A549 (cell line): ENCODE measurements around the gene LAMC2.

ENCODE experiments used
- CHD4 ChIP-seq: fragments of 200-600 bp; sonication (generic); IDR thresholded peaks from 2 replicates; pipeline ENCODE4 v1.6.1; 2016; ENCODE audit warnings: antibody characterized with exemption, mild to moderate bottlenecking, borderline replicate concordance
- HDAC2 ChIP-seq: fragments of 200-600 bp; sonication (generic); IDR thresholded peaks from 2 replicates; pipeline ENCODE4 v1.6.1; 2016
- NR3C1 ChIP-seq: fragments of >200 bp; sonication (Bioruptor Twin); formaldehyde crosslinking; IDR thresholded peaks from 3 replicates; pipeline ENCODE4 v1.6.1; 2017
- POLR2A ChIP-seq: IDR thresholded peaks from 2 replicates; pipeline ENCODE4 v1.6.1; 2012; ENCODE audit warnings: mild to moderate bottlenecking, low read length
- RAD21 ChIP-seq, 2 experiments: fragments of >200 bp in 1 of 2; sonication (Bioruptor Twin) in 1 of 2; formaldehyde crosslinking in 1 of 2; IDR thresholded peaks in 1 of 2; conservative IDR thresholded peaks in 1 of 2; 2 replicates in 1 of 2; 3 replicates in 1 of 2; pipeline ENCODE4 v1.6.1; 2012 to 2018; ENCODE audit warnings: inconsistent platforms in 1 of 2
- SREBF2 ChIP-seq: fragments of 450-650 bp; IDR thresholded peaks from 2 replicates; pipeline ENCODE4 v1.6.1; 2014; ENCODE audit warnings: mild to moderate bottlenecking, moderate library complexity
- TF ChIP-seq, protein P1 (sequence below): fragments of >200 bp; sonication (Bioruptor Twin); formaldehyde crosslinking; IDR thresholded peaks from 3 replicates; pipeline ENCODE4 v1.5.1; 2016
- TF ChIP-seq, protein P2 (sequence below): fragments of 450-650 bp; IDR thresholded peaks from 2 replicates; pipeline ENCODE4 v1.6.1; 2014; ENCODE audit warnings: antibody characterized with exemption
- TF ChIP-seq, protein P3 (sequence below): IDR thresholded peaks from 2 replicates; pipeline ENCODE4 v1.6.1; 2012

DNA sequence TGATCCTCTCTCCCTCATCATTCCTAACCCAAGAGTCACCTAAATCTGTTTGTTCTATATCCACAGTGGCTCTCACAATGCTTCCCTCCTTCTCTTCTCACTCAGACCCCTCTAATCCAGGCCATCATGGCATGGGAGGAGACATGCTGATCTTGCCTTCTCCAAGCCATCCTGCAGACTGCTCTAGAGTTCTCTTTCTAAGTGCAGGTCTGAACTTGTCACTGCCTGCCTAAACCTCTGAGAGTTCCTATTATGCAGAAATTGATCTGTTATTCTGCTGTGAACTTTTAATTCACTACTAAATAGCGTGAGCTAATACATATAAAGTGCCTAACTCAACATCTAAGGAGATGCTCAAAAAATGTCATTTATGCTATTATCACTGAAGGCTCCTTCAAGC is 26.8 kb downstream of the LAMC2 start:
- TF ChIP-seq, protein P1, sequence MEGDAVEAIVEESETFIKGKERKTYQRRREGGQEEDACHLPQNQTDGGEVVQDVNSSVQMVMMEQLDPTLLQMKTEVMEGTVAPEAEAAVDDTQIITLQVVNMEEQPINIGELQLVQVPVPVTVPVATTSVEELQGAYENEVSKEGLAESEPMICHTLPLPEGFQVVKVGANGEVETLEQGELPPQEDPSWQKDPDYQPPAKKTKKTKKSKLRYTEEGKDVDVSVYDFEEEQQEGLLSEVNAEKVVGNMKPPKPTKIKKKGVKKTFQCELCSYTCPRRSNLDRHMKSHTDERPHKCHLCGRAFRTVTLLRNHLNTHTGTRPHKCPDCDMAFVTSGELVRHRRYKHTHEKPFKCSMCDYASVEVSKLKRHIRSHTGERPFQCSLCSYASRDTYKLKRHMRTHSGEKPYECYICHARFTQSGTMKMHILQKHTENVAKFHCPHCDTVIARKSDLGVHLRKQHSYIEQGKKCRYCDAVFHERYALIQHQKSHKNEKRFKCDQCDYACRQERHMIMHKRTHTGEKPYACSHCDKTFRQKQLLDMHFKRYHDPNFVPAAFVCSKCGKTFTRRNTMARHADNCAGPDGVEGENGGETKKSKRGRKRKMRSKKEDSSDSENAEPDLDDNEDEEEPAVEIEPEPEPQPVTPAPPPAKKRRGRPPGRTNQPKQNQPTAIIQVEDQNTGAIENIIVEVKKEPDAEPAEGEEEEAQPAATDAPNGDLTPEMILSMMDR, result no peak
- no peak for TF ChIP-seq HDAC2
- no peak for TF ChIP-seq CHD4
- TF ChIP-seq RAD21 (conservative IDR thresholded peaks at IDR 0.05 in 1 of 2, IDR thresholded peaks at IDR 0.05 in 1 of 2), result no peak
- TF ChIP-seq, protein P2, sequence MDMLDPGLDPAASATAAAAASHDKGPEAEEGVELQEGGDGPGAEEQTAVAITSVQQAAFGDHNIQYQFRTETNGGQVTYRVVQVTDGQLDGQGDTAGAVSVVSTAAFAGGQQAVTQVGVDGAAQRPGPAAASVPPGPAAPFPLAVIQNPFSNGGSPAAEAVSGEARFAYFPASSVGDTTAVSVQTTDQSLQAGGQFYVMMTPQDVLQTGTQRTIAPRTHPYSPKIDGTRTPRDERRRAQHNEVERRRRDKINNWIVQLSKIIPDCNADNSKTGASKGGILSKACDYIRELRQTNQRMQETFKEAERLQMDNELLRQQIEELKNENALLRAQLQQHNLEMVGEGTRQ, result no peak
- TF ChIP-seq POLR2A, result no peak
- TF ChIP-seq, protein P3, sequence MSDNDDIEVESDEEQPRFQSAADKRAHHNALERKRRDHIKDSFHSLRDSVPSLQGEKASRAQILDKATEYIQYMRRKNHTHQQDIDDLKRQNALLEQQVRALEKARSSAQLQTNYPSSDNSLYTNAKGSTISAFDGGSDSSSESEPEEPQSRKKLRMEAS, result no peak
- TF ChIP-seq NR3C1, result no peak
- TF ChIP-seq SREBF2, result no peak
